ENCODE data around the gene SIGLEC6. TPM values are rescaled to one million over a fixed set of nuclear protein-coding genes. Genes with fewer than 3 reads are reported as not detected.
A peak's percentile ranks its signal among the peaks of the same experiment; 100 is the strongest.

Gene SIGLEC6
- total RNA-seq, 1 donor from 2014 or later: 1.6 TPM

DNA sequence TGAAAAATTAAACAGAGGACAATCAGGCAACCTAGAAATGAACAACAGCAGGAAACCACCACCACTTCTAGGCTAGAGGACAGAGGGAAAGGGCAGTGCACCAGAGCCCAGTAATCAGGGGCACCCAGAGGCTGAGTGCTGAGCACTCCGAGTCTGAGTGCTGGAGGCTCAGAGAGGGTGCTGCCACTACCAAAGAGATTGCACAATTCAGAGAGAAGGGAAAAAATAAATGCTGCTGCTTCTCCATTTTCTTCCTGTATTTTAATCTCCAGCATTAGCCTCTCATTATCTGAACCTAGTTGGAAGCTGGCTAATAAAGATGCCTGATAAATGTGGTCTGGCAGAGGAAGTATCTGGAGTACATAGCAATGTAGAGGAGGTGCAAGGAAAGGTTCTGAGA lies 27.8 kb upstream of the SIGLEC6 start:
- H3K27me3 Mint-ChIP-seq (ENCODE audit: insufficient read depth): peaks cover 7% of the 10 kb centered on the region

DNA sequence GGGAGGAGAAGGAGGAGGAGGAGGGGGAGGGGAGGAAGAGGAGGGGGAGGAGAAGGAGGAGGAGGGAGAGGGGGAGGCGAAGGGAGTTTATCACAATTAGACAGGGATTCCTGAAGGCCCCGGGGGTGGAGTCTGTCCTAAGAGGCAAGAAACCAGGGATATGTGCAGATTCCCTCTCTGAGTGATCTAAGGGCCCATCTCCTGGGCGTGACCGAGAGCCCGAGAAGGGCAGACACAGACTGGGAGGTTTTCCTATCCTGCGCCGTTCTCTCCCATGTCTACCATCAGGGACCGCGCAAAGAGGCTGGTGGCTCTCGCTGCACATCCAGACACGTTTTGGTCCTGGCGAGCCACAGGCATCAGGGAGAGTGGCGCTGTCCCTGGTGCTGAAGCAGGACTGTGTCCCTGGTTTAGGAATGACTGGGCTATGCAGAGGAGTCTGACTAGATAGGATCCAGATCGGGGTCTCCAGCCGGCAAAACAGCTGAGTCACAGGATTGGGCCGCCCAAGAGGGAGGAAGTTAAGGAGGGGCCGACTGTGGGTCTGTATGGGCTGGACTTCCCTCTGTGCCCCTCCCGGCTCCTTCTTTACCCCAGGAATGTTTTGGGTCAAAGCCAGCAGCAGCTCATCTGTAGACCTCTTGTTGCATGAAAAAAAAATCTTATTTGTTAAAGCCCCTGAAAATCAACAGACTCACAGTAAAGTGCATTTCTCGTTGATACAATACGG lies 21.7 kb upstream of the SIGLEC6 start:
- Mint-ChIP-seq H3K4me3 (no peak overlapping the region), H3K36me3 (ENCODE audit: low read depth) (no peaks in the 10 kb centered on the region), H3K9me3 (no peaks in the 10 kb centered on the region), H3K27ac (no peak overlapping the region), H3K4me1 (ENCODE audit: low read depth) (peaks cover 10% of the 10 kb centered on the region), H3K27me3 (ENCODE audit: insufficient read depth) (peaks cover 5% of the 10 kb centered on the region)
- intact Hi-C loops (cut with micrococcal nuclease): no loop called here
- no peak for DNase-seq (ENCODE audit: low spot score)

More for the DNA sequence above, 27.8 kb upstream of the SIGLEC6 start:
- Mint-ChIP-seq H3K4me3 (no peak overlapping the region), H3K4me1 (ENCODE audit: low read depth) (no peaks in the 10 kb centered on the region), H3K27ac (no peak overlapping the region), H3K36me3 (ENCODE audit: low read depth) (no peaks in the 10 kb centered on the region), H3K9me3 (no peaks in the 10 kb centered on the region)
- DNase-seq (ENCODE audit: low spot score): no peak
- intact Hi-C loops (cut with micrococcal nuclease): no loop called here

DNA sequence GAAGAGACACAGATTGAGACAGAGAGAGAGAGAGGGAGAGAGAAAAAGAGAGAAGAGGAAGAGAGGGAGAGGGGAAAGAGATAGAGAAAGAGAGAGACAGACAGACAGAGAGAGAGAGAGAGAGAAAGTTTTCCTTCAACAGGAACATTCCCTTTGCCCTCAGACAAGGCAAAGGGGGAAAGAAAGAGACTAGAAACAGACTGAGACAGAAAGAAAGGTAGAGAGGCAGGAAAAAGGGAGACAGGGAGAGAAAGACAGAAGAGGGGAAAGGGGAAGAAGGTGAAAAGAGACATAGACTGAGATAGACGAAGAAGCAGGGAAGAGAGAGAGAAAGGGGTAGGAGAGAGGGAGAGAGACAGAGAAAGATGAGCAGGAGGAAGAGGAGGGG lies 21.1 kb upstream of the SIGLEC6 start:
- intact Hi-C loops (cut with micrococcal nuclease): no loop called here
- DNase-seq (ENCODE audit: low spot score): no peak
- H3K4me1 Mint-ChIP-seq (ENCODE audit: low read depth): peaks cover 15% of the 10 kb centered on the region
- H3K9me3 Mint-ChIP-seq: no peaks in the 10 kb centered on the region
- H3K4me3 Mint-ChIP-seq: no peak overlapping the region
- H3K27me3 Mint-ChIP-seq (ENCODE audit: insufficient read depth): peaks cover 11% of the 10 kb centered on the region
- H3K27ac Mint-ChIP-seq: no peak overlapping the region
- H3K36me3 Mint-ChIP-seq (ENCODE audit: low read depth): no peaks in the 10 kb centered on the region

DNA sequence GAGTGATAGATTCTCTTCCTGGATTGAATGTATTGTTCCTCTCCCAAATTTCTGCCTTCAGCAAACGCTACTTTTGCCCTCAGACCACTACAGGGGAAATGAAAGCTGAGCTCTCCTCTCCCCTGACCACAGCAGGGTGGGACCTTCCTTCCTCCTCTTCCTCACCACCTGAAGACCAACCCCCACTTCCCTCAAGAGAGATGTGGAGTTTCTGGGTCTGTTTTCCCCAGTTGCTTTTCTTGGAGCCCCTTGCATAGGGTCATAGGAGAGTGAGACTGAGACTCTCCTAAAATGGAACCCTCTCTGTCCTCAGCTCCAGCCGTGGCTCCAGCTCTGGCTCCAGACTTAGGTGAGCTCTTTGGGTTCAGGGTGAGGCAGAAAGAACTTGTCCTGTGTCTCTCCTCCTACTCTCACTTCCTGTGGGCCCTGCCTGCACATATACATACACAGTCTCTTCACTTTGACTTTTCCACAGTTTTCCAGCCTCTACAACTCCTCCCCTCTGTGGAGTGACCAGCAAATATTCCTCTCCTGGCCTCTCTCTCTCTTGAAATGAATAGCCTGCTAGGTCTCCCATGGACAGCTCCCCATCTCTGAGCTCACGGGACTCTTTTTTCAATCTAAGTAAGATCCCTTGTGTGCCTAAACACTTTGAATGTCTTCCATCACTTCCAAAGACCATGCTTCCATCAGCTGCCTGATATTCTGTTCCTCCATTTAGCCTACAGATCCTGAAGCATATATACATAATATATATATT lies 20.4 kb upstream of the SIGLEC6 start:
- Mint-ChIP-seq H3K4me1 (ENCODE audit: low read depth) (peaks cover 23% of the 10 kb centered on the region), H3K36me3 (ENCODE audit: low read depth) (no peaks in the 10 kb centered on the region), H3K27ac (no peak overlapping the region), H3K27me3 (ENCODE audit: insufficient read depth) (peaks cover 17% of the 10 kb centered on the region), H3K9me3 (no peaks in the 10 kb centered on the region), H3K4me3 (no peak overlapping the region)
- no peak for DNase-seq (ENCODE audit: low spot score)
- intact Hi-C loops (cut with micrococcal nuclease): no loop called here

DNA sequence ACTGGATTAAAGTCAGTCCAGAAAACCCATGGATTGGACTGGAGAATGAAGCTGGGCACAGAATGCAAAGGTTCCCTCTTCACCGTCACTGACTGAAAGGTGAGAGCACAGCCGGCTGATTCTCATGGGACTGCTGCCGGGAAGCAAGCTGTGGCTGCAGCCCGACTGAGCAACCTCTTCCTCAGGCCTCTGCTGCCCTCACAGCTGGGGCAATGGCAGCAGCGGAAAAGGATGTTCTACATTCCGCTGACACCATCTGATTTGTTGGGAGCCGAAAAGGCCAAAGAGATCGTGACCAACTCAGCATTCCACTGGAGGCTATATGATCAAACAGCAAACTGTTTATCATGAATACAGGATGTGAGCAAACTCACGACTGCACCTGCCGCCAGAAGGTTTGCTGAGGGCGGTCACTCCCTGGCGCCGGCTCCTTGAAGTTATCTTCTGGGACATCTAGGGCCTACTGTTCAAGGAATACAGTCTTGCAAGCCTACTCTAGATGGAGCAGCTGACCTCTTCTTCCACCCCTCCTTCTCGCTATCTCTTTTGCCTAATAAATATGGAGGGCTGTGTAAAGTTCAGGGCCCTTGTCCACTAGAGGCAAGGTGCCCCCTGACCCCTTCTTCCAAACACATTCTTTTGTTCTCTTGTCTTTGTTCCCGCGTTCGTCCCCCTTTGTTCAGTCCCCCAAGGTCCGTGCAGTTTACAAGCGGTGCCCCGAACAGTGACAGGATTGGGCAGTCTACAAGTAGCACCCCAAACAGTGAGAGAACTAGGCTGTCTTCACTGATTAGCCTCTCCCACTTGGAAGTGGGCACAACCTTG lies 19.6 kb upstream of the SIGLEC6 start:
- Mint-ChIP-seq H3K36me3 (ENCODE audit: low read depth) (no peaks in the 10 kb centered on the region), H3K4me3 (no peak overlapping the region), H3K27me3 (ENCODE audit: insufficient read depth) (peaks cover 22% of the 10 kb centered on the region), H3K4me1 (ENCODE audit: low read depth) (peaks cover 31% of the 10 kb centered on the region), H3K9me3 (no peaks in the 10 kb centered on the region), H3K27ac (no peak overlapping the region)
- intact Hi-C loops (cut with micrococcal nuclease): no loop called here
- DNase-seq (ENCODE audit: low spot score): no peak

DNA sequence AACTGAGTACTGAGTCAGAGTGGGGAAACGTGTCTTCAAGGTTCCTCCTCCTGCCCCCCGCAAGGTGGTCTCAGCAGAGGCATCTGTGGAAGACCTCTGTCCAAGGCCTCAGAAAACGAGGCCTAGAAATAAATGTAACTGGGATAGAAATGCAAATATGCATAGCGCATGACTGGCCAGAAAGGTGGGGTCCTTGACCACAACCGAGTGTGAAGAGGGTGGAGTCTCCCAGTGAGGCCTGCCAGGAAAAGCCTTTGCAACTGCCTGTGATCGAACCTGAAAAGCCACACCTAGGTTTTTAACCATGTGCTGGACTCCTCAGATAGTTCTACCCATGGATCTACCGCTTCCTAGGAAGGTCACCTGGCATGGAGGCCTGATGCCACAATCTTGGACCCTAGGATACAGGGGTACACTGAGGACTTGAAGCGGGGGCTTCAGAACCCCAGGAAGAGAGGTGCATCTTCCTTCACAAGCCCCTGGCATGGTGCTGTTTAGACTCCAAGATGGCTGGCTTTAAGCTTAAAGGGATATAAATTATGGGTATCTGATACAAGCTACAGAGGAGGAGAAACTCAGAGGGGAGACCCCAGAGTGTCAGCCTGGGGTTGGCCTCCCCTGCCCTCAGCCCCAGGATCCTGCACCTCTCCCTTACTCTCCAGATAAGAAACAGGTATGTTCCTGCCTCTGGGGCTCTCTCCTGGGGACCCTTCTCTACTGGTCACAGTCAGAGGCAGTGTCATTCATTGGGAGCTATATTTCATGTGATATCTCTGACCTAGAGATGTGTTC lies 18.3 kb upstream of the SIGLEC6 start:
- Mint-ChIP-seq H3K4me1 (ENCODE audit: low read depth) (peaks cover 31% of the 10 kb centered on the region), H3K36me3 (ENCODE audit: low read depth) (no peaks in the 10 kb centered on the region), H3K4me3 (no peak overlapping the region), H3K27me3 (ENCODE audit: insufficient read depth) (peaks cover 23% of the 10 kb centered on the region), H3K9me3 (no peaks in the 10 kb centered on the region), H3K27ac (no peak overlapping the region)
- intact Hi-C loops (cut with micrococcal nuclease): no loop called here
- DNase-seq (ENCODE audit: low spot score): no peak

DNA sequence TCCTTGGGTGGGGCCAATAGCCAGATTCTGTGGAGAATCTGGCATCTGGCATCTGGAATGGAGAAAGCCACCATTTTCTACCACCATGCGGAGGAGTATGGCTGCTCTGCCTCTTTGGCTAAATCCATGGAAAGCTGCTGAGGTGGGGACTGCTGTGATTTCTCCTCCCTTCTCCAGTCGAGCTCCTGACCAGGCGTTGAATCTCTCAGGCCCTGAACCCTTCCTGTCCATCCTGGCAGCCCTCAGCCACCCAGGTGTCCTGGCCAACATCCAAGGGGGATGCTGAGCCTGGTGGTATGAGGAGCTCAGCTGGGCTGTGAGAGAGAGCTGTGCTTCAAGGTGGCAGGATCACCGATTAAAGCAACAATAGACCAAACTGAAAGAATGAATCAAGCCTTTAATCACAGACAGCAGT lies 17.4 kb upstream of the SIGLEC6 start:
- Mint-ChIP-seq H3K27ac (no peak overlapping the region), H3K9me3 (no peaks in the 10 kb centered on the region), H3K4me3 (no peak overlapping the region), H3K4me1 (ENCODE audit: low read depth) (peaks cover 31% of the 10 kb centered on the region), H3K27me3 (ENCODE audit: insufficient read depth) (peaks cover 23% of the 10 kb centered on the region), H3K36me3 (ENCODE audit: low read depth) (no peaks in the 10 kb centered on the region)
- intact Hi-C loops (cut with micrococcal nuclease): no loop called here
- no peak for DNase-seq (ENCODE audit: low spot score)

DNA sequence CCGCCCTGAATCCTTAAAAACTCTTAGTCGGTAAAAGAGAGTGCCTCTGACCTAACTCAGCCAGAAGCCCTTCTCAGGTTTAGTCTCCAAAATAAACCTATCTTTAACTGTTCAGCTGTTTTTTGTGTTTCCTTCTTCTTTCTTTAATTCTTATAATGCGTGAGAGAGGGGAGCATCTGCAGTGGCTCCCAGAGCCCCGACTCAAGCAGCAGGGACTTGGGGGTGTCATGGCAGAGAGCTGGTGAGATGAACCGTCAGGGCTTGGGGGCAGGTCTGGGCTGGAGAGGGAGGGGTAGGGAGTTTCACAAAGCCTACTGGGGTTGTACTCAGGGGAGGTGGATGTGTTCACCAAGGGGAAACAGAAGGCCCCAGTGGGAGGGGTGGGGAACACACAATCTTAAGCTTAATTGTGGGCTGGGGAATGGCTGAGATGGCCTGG lies 16.8 kb upstream of the SIGLEC6 start:
- intact Hi-C loops (cut with micrococcal nuclease): no loop called here
- Mint-ChIP-seq H3K36me3 (ENCODE audit: low read depth) (no peaks in the 10 kb centered on the region), H3K9me3 (no peaks in the 10 kb centered on the region), H3K4me1 (ENCODE audit: low read depth) (peaks cover 31% of the 10 kb centered on the region), H3K4me3 (no peak overlapping the region), H3K27ac (no peak overlapping the region), H3K27me3 (ENCODE audit: insufficient read depth) (peaks cover 23% of the 10 kb centered on the region)
- DNase-seq (ENCODE audit: low spot score): no peak

DNA sequence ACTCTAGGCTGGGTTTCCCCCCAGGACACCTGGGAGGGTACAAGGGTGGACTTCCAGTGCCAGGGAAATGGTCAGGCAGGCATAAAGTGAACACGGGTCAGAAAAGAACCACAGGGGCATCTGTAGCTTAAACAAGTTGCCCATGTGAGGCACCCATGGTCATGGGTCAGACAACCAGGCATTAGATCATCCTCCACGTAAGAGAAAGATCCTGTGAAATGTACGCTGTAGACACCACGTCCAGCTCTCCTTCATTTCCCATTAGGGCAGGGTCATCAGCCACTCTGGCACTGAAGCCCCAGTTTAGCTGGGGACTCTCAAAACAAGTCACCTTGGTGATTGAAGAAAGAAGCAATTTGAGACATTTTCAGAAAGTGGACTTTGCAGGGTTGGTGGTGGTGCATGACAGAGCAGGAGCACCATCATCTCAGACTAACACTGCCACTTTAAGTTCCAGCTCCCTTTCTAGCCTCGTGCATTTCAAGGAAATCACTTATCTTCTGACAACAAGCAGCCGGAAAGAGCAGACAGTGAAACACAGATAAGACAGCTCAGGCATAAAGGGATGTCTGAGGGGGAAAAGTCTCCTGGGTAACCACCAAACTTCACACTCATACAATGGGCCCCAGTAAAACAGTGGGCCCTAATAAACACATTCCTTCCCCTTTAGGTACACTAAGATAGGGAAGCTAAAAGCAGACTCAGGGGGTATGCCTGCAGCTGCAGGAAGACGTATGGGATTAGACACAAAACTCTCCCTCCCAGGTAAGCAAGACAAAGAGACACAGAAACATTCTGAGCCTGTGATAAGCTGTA lies 16.1 kb upstream of the SIGLEC6 start:
- intact Hi-C loops (cut with micrococcal nuclease): no loop called here
- Mint-ChIP-seq H3K4me1 (ENCODE audit: low read depth) (peaks cover 31% of the 10 kb centered on the region), H3K4me3 (peak overlapping the region; percentile 10)

DNA sequence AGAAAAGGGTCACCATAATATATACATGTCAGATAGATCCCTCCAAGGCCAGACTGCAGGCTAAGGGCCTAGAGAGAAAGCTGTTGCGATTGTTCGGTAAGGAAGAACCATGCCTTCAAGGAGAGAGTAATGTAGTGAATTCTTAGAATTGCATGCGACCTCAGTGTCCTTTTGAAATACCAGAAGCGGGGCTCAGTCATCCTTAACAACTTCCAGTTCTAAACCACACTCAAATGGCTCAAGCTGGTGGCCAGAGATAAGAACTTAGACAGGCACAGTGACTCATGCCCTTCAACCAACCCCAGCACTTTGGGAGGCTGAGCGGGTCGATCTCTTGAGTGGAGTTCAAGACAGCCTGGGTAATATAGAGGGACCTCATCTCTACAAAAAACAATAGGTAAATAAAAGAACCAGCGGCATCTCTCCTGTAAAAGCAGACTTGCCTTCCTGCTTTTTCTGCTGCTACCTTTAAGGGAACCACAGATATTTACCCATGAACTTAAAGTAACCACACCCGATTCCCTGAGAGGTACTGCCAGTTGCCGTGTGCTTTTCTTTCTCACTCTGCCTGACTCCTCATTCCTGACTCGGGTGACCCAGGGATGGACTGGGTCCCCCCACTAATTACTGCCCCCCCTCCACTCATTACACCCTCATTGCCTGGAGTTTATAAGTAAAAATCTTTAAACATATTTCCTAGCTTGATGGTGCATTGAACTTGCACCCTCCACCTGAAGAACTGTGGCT lies 15.4 kb upstream of the SIGLEC6 start:
- H3K4me1 Mint-ChIP-seq (ENCODE audit: low read depth): peaks cover 30% of the 10 kb centered on the region
- DNase-seq (ENCODE audit: low spot score): no peak
- intact Hi-C loops (cut with micrococcal nuclease): no loop called here
- H3K27ac Mint-ChIP-seq: no peak overlapping the region
- peaks cover 23% of the 10 kb centered on the region for H3K27me3 Mint-ChIP-seq (ENCODE audit: insufficient read depth)
- H3K36me3 Mint-ChIP-seq (ENCODE audit: low read depth): no peaks in the 10 kb centered on the region
- no peaks in the 10 kb centered on the region for H3K9me3 Mint-ChIP-seq
- H3K4me3 Mint-ChIP-seq: no peak overlapping the region

More for the DNA sequence above, 16.1 kb upstream of the SIGLEC6 start:
- no peaks in the 10 kb centered on the region for H3K9me3 Mint-ChIP-seq
- H3K36me3 Mint-ChIP-seq (ENCODE audit: low read depth): no peaks in the 10 kb centered on the region
- H3K27me3 Mint-ChIP-seq (ENCODE audit: insufficient read depth): peaks cover 23% of the 10 kb centered on the region
- H3K27ac Mint-ChIP-seq: no peak overlapping the region
- no peak for DNase-seq (ENCODE audit: low spot score)

DNA sequence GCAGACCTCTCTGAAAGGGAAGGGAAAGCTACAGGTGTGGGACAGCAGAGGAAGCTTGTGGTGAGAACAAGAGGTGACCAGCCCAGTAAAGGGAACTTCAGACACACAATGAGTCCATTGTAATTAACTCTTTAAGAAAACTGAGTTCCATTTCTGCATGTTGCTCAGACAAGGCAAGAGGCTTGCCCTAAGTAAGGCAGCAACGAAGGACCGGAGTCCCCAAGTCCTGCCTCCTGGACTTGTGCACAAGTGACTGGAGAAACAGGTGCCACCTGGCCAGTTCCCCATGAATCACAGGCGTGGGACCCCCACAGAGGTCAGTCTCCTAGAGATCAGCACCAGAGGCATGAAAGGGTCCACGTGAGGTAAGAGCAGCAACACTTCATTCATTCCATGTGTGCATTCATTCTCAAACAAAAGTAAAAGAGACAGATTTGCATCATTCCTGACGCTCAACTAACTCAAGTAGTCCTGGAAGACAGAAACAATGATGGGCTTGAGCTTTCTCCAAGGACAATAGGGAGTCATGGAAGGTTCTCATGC lies 14.7 kb upstream of the SIGLEC6 start:
- H3K4me3 Mint-ChIP-seq: no peak overlapping the region
- no peak for DNase-seq (ENCODE audit: low spot score)

More for the DNA sequence above, 14.7 kb upstream of the SIGLEC6 start:
- Mint-ChIP-seq H3K27ac (no peak overlapping the region), H3K36me3 (ENCODE audit: low read depth) (no peaks in the 10 kb centered on the region), H3K4me1 (ENCODE audit: low read depth) (peaks cover 24% of the 10 kb centered on the region), H3K9me3 (no peaks in the 10 kb centered on the region), H3K27me3 (ENCODE audit: insufficient read depth) (peaks cover 23% of the 10 kb centered on the region)
- intact Hi-C loops (cut with micrococcal nuclease): no loop called here

Data from activated T-helper 1 cell treated with anti-CD3 and anti-CD28 coated beads, Interleukin-12 subunit alpha, Interleukin-12 subunit beta, Interleukin-2, Interleukin-4 antibody, amounts not matched to agents 30 ng/mL and 10 ng/mL and 1 ng/mL, durations not matched to agents 14 hours and 24 hours and 36 hours (primary cell).